HG03108 (cell line): ENCODE data around the gene KCNQ1.

Experiments
- ATAC-seq: cut with Tn5 transposase; IDR thresholded peaks from one replicate; pipeline ENCODE4 v1.9.1; 2021; ENCODE audit warnings: moderate library complexity; ENCODE audit not compliant: unreplicated experiment

Gene KCNQ1

DNA sequence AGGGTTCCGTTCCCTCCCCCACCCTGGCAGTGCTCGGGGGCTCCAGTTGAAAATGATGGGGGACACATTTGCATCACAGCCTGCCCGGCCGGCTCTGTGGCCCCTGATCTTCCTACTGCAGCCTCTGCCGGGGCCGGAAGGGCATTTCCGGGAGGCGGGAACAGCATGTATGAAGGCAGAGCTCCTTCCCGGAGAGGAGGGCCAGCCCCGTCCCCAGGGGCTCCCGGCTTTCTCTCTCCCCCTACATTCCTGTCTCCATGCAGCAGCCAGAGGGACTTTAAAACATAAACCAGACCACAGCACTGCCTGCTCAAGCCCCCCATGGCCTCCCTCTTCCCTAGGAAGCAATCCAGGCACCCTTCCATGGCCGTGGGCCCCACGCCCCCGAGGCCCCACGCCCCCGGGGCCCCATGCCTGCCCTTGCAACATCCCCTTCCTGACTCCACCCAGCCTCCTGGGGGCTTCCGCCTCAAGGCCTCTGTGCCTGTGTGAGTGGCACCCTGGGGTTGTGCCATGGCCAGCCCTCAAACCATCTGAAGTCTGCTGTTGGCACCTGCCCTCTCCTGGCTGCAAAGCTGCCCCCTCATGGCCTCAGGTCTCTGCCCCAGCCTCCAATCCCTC lies 367.7 kb downstream of the KCNQ1 start:
- no peak for ATAC-seq

DNA sequence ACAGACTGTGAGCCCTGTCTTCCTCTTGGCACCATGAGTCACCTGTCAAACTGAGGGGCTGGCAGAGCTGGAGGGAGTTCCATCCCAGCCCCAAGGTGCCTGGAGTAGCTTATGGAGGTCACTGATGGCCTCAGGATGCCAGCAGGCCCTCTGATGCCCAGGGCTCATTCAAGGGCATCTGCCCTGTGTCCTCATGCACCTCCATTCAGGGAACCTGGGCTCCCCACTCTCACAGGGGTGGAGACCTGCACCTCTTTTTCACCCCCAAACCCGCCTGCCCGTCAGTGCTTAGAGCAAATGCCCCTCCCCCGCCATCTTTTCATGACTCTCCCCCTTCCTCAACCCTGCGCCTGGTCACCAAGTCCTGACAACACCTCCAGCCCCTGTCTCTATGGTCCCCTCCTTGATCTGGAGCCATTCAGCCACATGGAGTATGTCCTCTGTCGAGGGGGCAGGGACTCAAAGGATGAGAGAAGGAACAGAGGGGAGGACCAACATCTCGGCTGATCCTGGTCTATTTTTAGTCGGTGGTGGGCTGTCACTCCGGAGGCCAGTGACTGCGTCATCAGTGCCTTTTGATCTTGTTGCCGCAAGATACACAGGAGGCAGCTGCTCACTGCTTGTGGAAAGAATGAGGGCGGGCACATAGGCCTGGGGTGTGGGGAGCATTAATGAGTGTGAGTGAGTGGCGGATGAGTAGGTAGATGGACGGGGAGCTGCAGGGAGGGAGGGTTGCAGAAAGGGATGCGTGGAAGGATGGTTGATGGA lies 368.5 kb downstream of the KCNQ1 start:
- no peak for ATAC-seq

DNA sequence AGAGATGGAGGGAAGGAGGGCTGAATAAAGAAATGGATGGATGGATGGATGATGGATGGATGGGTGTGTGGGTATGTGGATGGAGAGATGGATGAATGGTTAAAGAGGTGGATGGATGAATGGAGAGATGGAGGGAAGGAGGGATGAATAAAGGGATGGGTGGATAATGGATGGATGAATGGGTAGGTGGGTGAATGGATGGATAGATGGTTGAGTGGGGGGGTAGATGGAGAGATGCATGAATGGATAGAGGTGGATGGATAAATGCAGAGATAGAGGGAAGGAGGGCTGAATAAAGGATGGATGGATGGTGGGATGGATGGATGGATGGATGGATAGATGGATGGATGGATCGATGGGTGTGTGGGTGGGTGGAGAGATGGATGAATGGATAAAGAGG lies 369.2 kb downstream of the KCNQ1 start:
- no peak for ATAC-seq

DNA sequence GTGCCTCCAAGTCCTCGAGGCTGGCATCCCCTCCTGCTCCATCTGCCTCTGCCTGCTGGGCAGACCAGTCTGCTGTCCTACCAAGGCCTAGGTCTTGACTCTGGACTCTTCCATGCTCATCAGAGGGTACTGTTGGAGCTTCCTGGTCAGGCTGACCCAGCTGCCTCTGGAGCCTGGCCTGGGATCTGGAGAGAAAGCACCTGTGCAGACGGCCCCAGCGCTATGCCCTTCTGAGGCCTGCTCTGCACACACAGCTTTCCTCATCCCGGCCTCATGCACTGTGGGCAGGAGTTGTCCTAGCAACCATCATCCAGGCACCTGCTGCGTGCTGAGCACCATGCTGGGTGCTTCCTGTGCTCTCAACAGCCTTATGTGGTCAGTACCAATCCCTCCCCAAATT lies 369.9 kb downstream of the KCNQ1 start:
- no peak for ATAC-seq

DNA sequence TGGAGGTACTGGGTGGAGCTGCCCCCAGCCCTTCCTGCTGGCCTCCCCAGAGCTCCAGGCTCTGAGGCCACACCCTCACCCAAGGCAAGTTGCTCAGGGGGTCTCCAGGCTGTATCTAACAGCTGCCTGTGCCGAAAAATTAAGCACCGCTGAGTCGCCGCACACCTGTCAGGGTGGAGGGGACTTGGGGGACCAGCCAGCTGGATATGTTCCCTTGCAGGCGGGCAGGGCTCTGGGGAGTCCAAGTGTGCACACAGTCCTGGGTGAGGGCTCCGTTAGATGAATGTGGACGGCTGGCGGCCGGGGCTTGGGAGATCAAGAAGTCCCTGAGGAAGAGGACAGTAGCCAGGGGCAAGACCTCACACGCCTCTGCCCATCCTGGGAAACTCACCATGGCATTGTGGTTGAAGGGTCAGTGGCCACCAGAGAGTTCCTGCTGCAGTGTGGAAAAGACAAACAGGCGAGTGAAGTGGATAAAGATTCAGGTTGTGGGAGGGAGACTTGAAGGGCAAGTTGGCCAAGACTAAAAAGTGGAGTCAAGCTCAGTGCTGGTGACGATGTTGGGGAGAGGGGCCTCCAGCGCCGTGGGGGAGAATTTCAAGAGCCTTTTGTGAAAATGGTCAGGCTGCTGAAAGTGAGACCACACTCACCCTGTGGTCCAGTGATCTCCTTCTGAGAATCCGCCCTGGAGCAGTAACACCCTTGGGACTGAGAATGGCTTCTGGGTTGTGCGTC lies 371.1 kb downstream of the KCNQ1 start:
- no peak for ATAC-seq

DNA sequence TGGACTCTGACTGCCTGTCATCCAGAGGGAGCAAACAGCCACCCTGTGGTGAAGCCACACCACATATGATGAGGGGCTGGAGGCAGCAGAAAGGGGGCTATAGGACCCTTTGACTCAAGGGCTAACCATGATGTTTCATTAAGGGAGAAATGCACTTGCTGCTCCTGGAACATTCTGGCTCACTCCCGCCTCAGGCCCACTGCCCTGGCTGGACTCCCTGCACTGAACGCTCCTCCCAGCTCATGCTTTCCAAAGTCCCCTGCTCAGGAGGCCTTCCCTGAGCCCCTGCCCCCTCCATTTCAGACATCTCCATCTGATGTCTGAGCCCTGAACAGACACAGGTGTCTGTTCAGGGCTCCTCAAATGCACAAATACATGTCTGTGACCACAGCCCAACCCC lies 371.7 kb downstream of the KCNQ1 start:
- ATAC-seq: no peak

DNA sequence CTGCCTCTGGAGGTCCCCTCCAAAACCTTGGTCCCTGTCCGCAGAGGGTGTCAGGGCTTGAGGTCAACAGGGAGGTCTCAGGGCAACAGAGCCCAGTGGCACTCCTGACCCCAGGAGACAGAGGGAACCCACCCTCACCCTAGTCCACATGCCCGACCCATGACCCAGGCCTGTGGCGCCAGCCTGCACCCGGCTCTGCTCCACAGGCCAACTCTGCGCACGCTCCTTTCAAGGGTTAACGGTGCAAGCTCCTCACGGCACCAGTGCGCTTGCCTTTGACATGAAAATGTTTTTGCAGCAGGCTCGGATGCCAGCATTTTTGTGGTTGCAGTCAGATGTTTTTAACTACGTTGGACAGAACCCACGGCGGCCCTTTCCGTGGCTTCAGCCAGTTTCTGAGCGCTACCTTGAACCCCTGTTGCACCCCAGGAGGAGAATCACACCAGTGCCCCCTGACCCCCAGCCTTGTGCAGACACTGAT lies 372.2 kb downstream of the KCNQ1 start:
- no peak for ATAC-seq

DNA sequence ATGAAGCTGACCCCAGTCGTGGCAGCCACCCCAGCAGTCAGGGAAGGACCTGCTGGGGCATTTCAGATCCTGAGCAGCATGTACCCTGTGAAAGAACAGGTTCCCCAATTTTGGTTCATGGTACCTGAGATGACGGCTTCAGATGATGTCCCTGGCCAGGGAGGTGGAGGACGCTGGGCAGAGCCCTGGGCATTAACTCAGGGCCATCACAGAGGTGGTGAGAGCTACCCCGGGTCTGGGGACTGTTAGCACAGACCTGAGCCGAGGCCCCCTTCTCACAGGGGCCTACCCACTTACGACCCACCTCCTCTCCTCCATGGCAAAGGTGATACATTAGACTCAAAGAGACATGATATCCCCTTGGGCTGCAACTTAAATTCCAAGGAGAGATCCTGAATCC lies 372.6 kb downstream of the KCNQ1 start:
- ATAC-seq: no peak

DNA sequence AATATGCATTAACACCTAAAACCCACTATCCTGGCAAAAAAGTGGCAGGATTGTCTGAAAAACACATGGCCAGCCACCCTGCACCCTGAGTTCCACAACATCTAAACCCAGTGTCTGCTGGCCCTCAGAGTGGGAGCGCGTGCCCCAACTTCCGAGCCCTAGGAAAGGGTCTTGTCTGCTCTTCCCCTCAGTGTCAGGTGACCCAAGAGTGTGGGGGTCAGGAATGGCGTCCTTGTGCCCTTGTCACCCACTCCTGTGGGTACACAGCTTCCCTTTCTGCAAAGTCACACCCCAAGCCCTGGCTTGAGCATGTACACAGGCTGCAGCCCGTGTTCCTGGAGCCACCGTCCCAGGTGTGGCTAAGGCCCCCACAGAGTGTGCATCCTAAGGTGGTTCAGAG lies 373.2 kb downstream of the KCNQ1 start:
- ATAC-seq: no peak

DNA sequence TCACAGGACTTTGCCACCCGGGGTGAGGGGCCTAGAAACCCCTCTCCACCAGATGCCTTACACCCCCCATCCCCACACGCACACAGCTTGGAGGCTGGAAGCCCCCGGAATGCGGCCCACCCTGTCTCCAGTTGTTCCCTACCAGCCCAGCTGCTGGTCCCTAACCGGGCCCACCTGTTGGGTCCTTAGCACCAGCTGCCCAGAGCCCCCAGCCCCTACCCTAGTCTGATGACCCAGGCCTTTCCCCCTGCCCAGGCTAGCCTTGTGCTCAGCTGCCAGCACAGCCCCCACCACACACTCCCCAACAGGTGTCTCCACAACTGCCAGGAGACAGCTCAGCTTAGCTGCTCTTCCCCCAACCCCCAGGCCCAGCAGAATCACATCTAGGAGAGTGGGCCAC lies 373.7 kb downstream of the KCNQ1 start:
- no peak for ATAC-seq

DNA sequence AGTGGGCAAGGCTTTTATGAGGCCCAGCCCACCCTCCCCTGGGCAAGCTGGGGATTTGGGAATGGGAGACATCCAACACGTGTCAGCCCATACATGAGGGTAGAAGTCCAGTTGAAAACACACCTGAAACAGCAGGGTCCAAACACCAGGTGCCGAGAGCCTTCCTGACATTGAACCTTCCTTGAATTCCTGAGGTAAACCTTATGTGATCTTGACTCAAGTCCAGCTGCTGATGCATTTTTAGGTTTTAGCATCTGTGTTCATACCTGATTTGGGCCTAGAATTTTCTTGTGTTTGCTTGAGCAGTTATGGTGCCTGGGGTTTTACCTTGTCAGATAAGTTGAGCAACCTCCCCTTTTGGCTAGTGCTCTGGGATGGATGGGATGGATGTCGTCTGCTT lies 374.5 kb downstream of the KCNQ1 start:
- no peak for ATAC-seq

DNA sequence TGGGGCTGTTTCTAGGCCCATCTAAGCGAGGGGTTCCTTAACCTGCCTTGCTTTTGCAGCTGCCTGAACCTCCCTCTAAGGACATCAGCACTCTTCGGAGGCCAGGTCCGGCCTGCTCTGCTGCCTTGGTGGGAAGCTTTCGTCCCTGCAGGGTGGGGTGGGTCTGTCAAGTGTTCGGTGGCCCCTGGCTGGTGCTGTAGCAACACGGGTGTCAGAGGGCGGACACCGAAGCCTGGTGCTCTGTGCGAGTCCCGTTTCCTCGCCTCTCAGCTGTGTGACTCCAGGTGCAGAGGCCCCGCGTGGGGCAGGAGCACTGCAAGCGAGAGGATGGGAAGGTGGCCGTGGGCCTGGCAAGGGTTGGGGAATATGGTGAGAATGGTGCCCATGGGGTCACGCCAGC lies 376.2 kb downstream of the KCNQ1 start:
- ATAC-seq: no peak

DNA sequence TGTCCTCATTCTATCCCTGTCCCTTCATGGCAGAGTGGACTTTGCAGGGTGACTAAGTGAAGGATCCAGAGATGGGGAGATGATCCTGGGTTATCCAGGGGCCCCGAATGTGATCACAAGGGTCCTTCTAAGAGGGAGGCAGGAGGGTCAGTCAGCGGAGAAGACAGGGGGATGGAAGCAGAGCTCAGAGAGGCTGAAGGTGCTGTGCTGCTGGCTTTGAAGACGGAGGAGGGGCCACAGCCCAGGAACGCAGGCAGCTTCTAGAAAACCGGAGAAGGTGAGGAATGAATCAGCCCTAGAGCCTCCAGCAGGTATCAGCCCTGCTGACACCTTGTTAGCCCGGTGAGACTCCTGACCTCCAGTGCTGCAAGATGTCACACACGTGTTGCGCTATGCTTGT lies 377.1 kb downstream of the KCNQ1 start:
- no peak for ATAC-seq

DNA sequence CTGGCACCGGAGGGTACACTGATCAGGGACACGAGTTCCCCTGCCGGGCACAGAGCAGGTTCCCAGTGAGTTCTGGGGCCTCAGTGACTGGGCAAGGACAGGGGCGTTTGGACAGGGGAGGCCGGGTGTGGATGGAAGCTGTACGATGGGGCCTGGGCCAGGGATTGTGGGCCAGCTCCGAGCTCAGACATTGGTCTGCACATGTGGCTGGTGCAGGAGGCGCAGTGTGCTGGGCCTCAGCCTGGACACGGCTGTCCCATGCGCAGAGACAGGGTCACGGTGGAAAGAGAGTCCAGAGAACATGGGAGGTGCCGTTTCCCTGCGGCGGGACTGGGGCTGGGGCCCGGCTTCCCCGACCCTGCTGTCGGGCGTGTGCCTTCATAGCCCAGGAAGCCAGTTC lies 380.0 kb downstream of the KCNQ1 start:
- ATAC-seq: no peak

DNA sequence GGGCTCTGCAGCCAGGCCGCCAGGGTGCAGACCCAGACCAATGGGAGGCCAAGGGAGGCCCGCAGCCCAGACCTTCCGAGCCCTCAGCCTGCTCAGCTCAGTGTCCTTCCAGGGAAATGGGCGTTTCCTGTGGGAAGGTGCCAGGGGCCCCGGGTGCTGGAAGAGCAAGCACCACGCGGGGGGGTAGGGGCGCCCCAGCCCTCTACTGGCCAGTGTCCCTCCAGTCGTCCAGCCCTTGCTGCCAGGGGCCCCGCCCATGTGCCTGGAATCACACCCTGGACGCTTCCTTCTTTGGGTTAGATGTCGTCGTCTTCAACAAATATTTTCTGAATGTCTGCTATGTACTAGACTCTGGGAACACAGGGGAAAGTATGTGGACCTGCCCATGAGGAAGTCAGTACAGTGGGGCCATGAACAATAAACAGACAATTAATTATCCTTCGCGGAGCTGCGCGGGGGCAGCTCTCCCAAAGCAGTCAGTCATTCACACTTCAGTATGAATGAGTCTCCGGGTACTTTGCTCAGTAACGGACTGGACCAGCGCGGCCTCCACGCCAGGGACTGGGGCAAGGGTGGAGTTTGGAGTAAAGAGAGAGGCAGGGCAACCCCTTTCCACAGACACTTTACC lies 380.6 kb downstream of the KCNQ1 start:
- ATAC-seq: no peak

DNA sequence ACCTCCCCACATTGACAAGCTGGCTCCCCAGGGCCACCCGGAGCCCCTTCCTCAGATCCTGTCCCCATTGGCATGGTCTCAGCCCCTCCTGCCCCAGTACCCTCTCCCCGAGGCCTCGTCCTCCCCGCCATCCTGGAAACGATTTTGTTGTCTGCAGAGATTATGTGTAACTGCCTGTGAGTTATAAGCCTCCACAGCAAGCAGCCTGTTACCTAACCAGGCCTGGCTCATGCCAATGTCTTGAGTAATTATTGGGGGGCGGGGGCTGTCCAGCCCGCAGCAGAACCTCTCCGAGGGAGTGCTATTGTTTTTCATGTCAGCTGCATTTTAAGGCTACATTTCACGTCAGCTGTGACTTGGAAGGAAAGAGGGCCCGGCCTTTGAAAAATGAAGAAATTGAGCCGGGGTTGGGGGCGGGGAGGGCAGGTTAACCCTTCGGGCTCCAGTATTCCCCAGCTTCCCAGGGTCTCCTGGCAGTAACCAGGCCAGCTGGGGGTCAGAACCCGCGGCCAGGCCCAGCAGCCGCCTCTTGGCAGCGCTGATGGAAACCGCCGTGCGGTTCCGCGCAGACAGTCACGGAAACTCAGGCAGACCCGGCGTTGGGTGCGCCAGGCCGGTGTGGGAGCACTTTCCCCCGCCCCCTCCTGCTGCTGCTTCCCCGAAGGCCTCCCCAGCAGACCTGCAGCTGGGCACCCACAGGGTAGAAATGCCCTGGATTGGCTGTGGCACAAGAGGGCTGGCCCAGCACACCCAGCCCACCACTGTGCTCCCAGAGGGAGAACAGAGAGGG lies 381.3 kb downstream of the KCNQ1 start:
- ATAC-seq: no peak

DNA sequence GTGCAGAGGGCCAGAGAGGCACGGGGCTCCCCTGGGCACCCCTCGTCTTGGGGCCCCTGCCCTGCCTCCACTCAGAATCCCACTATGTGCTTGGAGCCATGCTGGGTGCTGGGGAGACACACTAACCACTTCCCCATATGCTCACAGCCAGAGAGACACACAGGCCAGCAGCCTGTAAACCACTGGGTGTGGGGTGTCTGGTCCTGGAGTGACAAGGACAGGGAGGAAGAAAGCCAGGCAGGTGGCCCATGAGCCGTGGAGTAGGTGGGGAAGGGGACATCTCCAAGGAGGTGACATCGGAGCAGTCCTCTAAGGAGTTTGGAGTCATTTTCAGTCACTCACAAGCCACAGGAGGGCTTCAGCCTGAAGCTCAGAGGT lies 381.9 kb downstream of the KCNQ1 start:
- ATAC-seq: no peak

DNA sequence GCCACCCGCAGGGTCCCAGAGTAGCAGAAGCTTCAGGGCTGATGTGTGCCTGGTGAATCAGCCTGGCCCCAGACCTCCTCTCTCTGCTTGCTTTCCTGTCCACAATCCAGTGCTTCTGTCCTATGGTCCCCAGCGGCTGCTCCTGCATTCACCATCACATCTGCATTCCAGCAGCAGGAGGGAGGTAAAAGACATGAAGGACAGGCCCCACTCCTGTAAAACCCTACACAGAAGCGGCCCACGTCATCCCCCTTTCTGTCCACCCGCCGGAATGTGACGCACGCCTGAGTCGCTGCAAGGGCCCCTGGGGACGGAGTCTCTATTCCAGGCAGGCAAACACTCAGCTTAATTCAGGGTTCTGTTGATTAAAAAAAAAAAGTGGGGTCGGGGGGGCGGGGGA lies 382.4 kb downstream of the KCNQ1 start:
- ATAC-seq: no peak

DNA sequence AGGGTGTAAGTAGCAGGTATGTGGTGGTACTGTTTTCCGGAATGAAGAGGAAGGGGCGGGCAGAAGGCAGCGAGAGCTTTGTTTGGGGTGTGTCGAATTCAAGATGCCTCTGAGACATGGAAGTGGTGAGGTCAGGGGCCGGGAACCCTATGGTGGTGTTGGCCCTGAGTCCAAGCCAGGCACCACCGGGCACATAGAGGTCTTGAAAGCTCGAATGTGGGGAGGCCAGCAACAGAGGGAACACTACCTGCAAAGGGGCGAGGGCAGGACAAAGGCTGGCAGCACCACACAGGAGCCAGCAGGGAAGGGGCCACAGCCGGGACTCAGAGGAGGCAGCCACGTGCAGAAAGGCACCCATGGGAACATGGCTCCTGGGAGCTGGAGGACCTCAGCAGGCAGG lies 383.0 kb downstream of the KCNQ1 start:
- no peak for ATAC-seq

DNA sequence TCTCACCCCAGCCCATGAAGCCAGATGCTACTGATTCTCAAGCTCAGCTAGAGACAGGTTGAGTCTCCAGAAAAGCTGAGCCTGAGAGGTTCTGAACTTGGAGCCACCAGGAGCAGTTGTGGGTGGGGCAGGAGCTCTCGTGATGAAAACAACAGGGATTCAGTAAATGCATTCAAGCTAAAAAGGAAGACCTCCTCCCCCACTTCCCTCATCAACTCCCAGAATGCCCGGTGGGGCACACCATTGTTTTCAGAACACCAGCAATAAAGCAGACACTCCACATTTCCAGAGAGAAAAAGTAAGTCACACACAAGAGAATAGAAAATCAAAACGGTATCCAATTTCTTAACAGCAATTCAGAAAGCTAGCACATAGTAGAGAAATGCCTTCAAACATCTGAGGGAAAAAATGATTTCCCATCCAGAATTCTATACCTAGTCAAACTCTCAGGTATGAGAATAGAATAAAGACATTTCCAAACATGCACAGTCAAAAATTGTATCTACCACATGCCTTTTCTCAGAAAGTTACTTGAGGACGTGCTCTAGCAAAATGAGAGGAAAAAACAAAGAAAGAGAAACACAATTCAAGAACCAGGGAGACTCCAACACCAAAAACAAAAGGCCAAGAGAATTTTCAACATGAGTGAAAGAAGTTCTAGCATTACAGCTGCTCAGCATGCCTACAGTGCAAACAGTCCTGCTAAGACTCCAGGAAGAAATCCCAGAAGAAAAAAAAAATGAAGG lies 383.9 kb downstream of the KCNQ1 start:
- no peak for ATAC-seq
